HG02970 (cell line): ENCODE measurements around the gene ATP4A.
A peak's percentile ranks its signal among the peaks of the same experiment; 100 is the strongest.

Source experiments
- ATAC-seq: cut with Tn5 transposase; IDR thresholded peaks from one replicate; pipeline ENCODE4 v1.9.1; 2021; ENCODE audit warnings: mild to moderate bottlenecking, moderate library complexity, moderate number of reproducible peaks; ENCODE audit not compliant: unreplicated experiment, low FRiP score

ATP4A gene

GRCh38 chr19:35551091-35551810 lies 12.2 kb downstream of the ATP4A start:
- ATAC-seq: no peak

GRCh38 chr19:35549879-35550523 lies 13.5 kb downstream of the ATP4A start:
- no peak for ATAC-seq

- ATAC-seq: no peak
These were observed 14.2 kb downstream of the ATP4A start for GRCh38 chr19:35549174-35549788.

GRCh38 chr19:35546532-35546931 lies 16.9 kb downstream of the ATP4A start:
- ATAC-seq: no peak

- peak; percentile 26 for ATAC-seq
These were observed 17.5 kb downstream of the ATP4A start for GRCh38 chr19:35545855-35546381.

- peak; percentile 85 for ATAC-seq
These were observed 18.2 kb downstream of the ATP4A start, which contains the start of gene TMEM147 for GRCh38 chr19:35545001-35545854. Gene TMEM147 (plus strand): TSS chr19:35545626. CDS start chr19:35545740, 114 bp downstream.

GRCh38 chr19:35544110-35544802 lies 19.2 kb downstream of the ATP4A start:
- ATAC-seq: no peak

GRCh38 chr19:35543280-35544109 lies 20.0 kb downstream of the ATP4A start:
- no peak for ATAC-seq

- ATAC-seq: no peak
These were observed 21.2 kb downstream of the ATP4A start for GRCh38 chr19:35542209-35542608.

GRCh38 chr19:35540356-35540927 lies 23.0 kb downstream of the ATP4A start:
- no peak for ATAC-seq

GRCh38 chr19:35539850-35540249 lies 23.6 kb downstream of the ATP4A start:
- no peak for ATAC-seq

- no peak for ATAC-seq
These were observed 24.1 kb downstream of the ATP4A start for GRCh38 chr19:35539314-35539713.

- no peak for ATAC-seq
These were observed 28.5 kb downstream of the ATP4A start for GRCh38 chr19:35534803-35535480.

- no peak for ATAC-seq
These were observed 29.6 kb downstream of the ATP4A start for GRCh38 chr19:35533822-35534392.

GRCh38 chr19:35533201-35533821 lies 30.1 kb downstream of the ATP4A start, which contains the start of gene GAPDHS:
Gene GAPDHS (plus strand): TSS chr19:35533456. CDS start chr19:35533528, 72 bp downstream.
- ATAC-seq: no peak

- no peak for ATAC-seq
These were observed 32.2 kb downstream of the ATP4A start for GRCh38 chr19:35531291-35531690.
